K562 (cell line): ENCODE data around the gene ATXN7. TPM values are rescaled to one million over a fixed set of nuclear protein-coding genes. Genes with fewer than 3 reads are reported as not detected.

Source experiments
- ATAC-seq: fragments of 200-7000 bp; cut with Tn5 transposase; 3 replicates; pipeline ENCODE4 v1.9.1; 2020; ENCODE audit warnings: moderate library complexity
- BruUV-seq: library from RNA; stranded (reverse); fragments of 400-500 nt; replicated peaks from 2 replicates; lab custom pipeline; 2021; lab: Mats Ljungman, UMichigan
- CTCF ChIA-PET: fragments of 300-600 bp; formaldehyde crosslinking; extraction: SDS; loops from one replicate; lab custom pipeline; 2021; ENCODE audit warnings: low intra/inter-chr PET ratio; lab: Yijun Ruan, JAX
- POLR2A ChIA-PET: fragments of 300-600, 350-650 bp; sonication (Branson Sonifier 250); formaldehyde crosslinking; extraction: SDS; loops from one replicate; lab custom pipeline; 2021; ENCODE audit warnings: antibody characterized with exemption, inconsistent platforms; lab: Yijun Ruan, JAX
- DNase-seq, 4 experiments: peaks; one replicate each; pipeline versions ENCODE4 v3.0.0 to v3.0.0-alpha.2; 2011 to 2018; ENCODE audit warnings: low spot score in 3 of 4, mixed read lengths in 3 of 4; ENCODE audit errors: extremely low read depth in 1 of 4
- FAIRE-seq: peaks from 2 replicates; lab custom pipeline; 2011; peaks lifted over from hg19 to GRCh38; lab: Jason Lieb, UNC
- H2AFZ ChIP-seq: 2 replicates; pipeline ENCODE4 v1.6.0; 2011; ENCODE audit warnings: low read depth, low read length, control low read depth, inconsistent platforms
- H3K27ac ChIP-seq: fragments of 200-600 bp; 3 replicates; pipeline ENCODE4 v1.8.0; 2011; ENCODE audit warnings: low read depth, mild to moderate bottlenecking, control low read depth, inconsistent platforms, low read length, moderate library complexity, mixed read lengths; ENCODE audit errors: extremely low read depth
- H3K27me3 ChIP-seq, 2 experiments: fragments of 300-600 bp in 1 of 2; 2 replicates in 1 of 2; 3 replicates in 1 of 2; pipeline versions ENCODE4 v1.6.0 to v1.8.0; 2011; ENCODE audit warnings: inconsistent platforms in 2 of 2, low read length in 2 of 2, mild to moderate bottlenecking in 1 of 2, mixed read lengths in 1 of 2, moderate library complexity in 1 of 2; ENCODE audit not compliant: control insufficient read depth in 2 of 2, insufficient read depth in 2 of 2
- H3K36me3 ChIP-seq: fragments of 300-600 bp; 3 replicates; pipeline ENCODE4 v1.8.0; 2011; ENCODE audit warnings: mild to moderate bottlenecking, low read length, inconsistent platforms; ENCODE audit not compliant: control insufficient read depth, insufficient read depth
- H3K4me1 ChIP-seq, 2 experiments: fragments of 200-600 bp in 1 of 2; replicated peaks in 1 of 2; 2 replicates in 1 of 2; 3 replicates in 1 of 2; pipeline versions ENCODE4 v1.5.1 to v1.8.0; 2011; ENCODE audit warnings: inconsistent platforms in 2 of 2, low read length in 2 of 2, mild to moderate bottlenecking in 1 of 2, mixed read lengths in 1 of 2, moderate library complexity in 1 of 2; ENCODE audit not compliant: control insufficient read depth in 2 of 2, insufficient read depth in 2 of 2
- H3K4me2 ChIP-seq: 2 replicates; pipeline ENCODE4 v1.6.1; 2011; ENCODE audit warnings: low read length, control low read depth, inconsistent platforms, mixed read lengths; ENCODE audit not compliant: insufficient read depth
- H3K4me3 ChIP-seq: fragments of 200-600 bp; sonication (generic), shearing (Covaris generic); 2 replicates; pipeline ENCODE4 v1.5.1; 2016; ENCODE audit warnings: control low read depth, inconsistent platforms
- H3K79me2 ChIP-seq: fragments of 200-600 bp; 3 replicates; pipeline ENCODE4 v1.8.0; 2011; ENCODE audit warnings: low read length, inconsistent platforms; ENCODE audit not compliant: control insufficient read depth, insufficient read depth
- H3K9ac ChIP-seq, 2 experiments: 2 replicates each; pipeline versions ENCODE4 v1.6.0 to v1.6.1; 2011; ENCODE audit warnings: low read depth in 2 of 2, low read length in 2 of 2, control low read depth in 1 of 2, inconsistent platforms in 1 of 2, mild to moderate bottlenecking in 1 of 2, mixed read lengths in 1 of 2; ENCODE audit not compliant: insufficient read depth in 1 of 2
- H3K9me1 ChIP-seq: one replicate; pipeline ENCODE4 v1.6.0; 2011; ENCODE audit warnings: inconsistent platforms, mild to moderate bottlenecking, low read length, moderate library complexity; ENCODE audit not compliant: control insufficient read depth, insufficient read depth
- H3K9me3 ChIP-seq: replicated peaks from 2 replicates; pipeline ENCODE4 v1.5.1; 2011; ENCODE audit warnings: low read depth, low read length, inconsistent platforms; ENCODE audit not compliant: control insufficient read depth, insufficient read depth
- H4K20me1 ChIP-seq: replicated peaks from 2 replicates; pipeline ENCODE4 v1.6.1; 2011; ENCODE audit warnings: low read length, inconsistent platforms, mixed read lengths; ENCODE audit not compliant: control insufficient read depth, insufficient read depth
- ATF1 ChIP-seq, 2 experiments: fragments of 450-650 bp in 1 of 2; IDR thresholded peaks; 2 replicates each; pipeline ENCODE4 v1.6.1; 2016; ENCODE audit warnings: missing compliant biosample characterization in 1 of 2, missing genetic modification characterization in 1 of 2
- DLX4 ChIP-seq: fragments of 250-450 bp; sonication (Bioruptor Pico); IDR thresholded peaks from 2 replicates; pipeline ENCODE4 v1.6.1; 2021; ENCODE audit warnings: mild to moderate bottlenecking
- ETV6 ChIP-seq, 3 experiments: fragments of 150-350 bp in 1 of 3; sonication (generic) in 1 of 3; formaldehyde crosslinking in 1 of 3; IDR thresholded peaks; 2 replicates each; pipeline versions ENCODE4 v1.6.1 to v1.8.0; 2014 to 2022; ENCODE audit warnings: borderline replicate concordance in 2 of 3, low read depth in 2 of 3, antibody characterized with exemption in 1 of 3, low read length in 1 of 3, mild to moderate bottlenecking in 1 of 3, missing genetic modification reagents in 1 of 3
- HDAC3 ChIP-seq: fragments of 450-650 bp; IDR thresholded peaks from 2 replicates; pipeline ENCODE4 v1.6.1; 2018; ENCODE audit warnings: borderline replicate concordance, mild to moderate bottlenecking, moderate library complexity; ENCODE audit not compliant: partially characterized antibody
- IRF2 ChIP-seq: sonication (generic); formaldehyde crosslinking; IDR thresholded peaks from 2 replicates; pipeline ENCODE4 v1.8.1; 2022; ENCODE audit warnings: mild to moderate bottlenecking, missing genetic modification reagents
- KAT8 ChIP-seq: fragments of 450-650 bp; IDR thresholded peaks from 2 replicates; pipeline ENCODE4 v1.6.1; 2016; ENCODE audit warnings: low read depth, mild to moderate bottlenecking
- KLF16 ChIP-seq: IDR thresholded peaks from 2 replicates; pipeline ENCODE4 v1.6.1; 2016; ENCODE audit warnings: antibody characterized with exemption
- MCM7 ChIP-seq, 2 experiments: fragments of 450-650 bp; IDR thresholded peaks; 2 replicates each; pipeline ENCODE4 v1.6.1; 2016 to 2018
- MEF2D ChIP-seq: conservative IDR thresholded peaks from 2 replicates; pipeline ENCODE4 v1.6.1; 2016; ENCODE audit warnings: low read depth, missing genetic modification characterization, missing compliant biosample characterization
- NFE2 ChIP-seq: IDR thresholded peaks from 2 replicates; pipeline ENCODE4 v1.6.1; 2014; ENCODE audit warnings: antibody characterized with exemption, low read depth
- RBM25 ChIP-seq: fragments of 200-400 bp; formaldehyde crosslinking; IDR thresholded peaks from 2 replicates; pipeline ENCODE4 v1.6.1; 2018; ENCODE audit warnings: low read length, low read depth, moderate library complexity; ENCODE audit not compliant: severe bottlenecking
- TFAM ChIP-seq: fragments of 250-450 bp; sonication (Bioruptor Pico); conservative IDR thresholded peaks from 2 replicates; pipeline ENCODE4 v1.5.0; 2021; ENCODE audit warnings: mild to moderate bottlenecking, moderate library complexity
- ZNF232 ChIP-seq: sonication (generic); formaldehyde crosslinking; IDR thresholded peaks from 2 replicates; pipeline ENCODE4 v1.8.0; 2022; ENCODE audit warnings: mild to moderate bottlenecking, missing genetic modification reagents
- ZNF3 ChIP-seq: fragments of 250-450 bp; sonication (Bioruptor Pico); IDR thresholded peaks from 2 replicates; pipeline ENCODE4 v1.5.0; 2021; ENCODE audit warnings: mild to moderate bottlenecking, moderate library complexity
- ZNF354B ChIP-seq: fragments of 250-450 bp; sonication (Bioruptor Pico); IDR thresholded peaks from 2 replicates; pipeline ENCODE4 v1.4.0; 2020
- in situ Hi-C: fragments of 300-500 bp; cut with MboI; formaldehyde crosslinking; loops from 4 replicates; pipeline ENCODE4 v1.15.0; 2018; ENCODE audit warnings: inconsistent platforms, mixed read lengths
- intact Hi-C: fragments of 100-400 bp; cut with micrococcal nuclease; formaldehyde crosslinking; loops from 2 replicates; pipeline ENCODE4 v1.14.2; 2022
- polyA plus RNA-seq, 8 experiments: library from polyadenylated mRNA; depleted of rRNA in 4 of 8; stranded (reverse) in 5 of 8; unstranded in 3 of 8; fragments of >200 nt; fragmentation: Nextera tagmentation in 2 of 8; fragmentation: Illumina TruSeq in 1 of 8; extraction: Ambion mirVana in 2 of 8; extraction: Trizol in 1 of 8; gene quantifications; 2 replicates each; pipeline versions ENCODE4 v1.2.1 to v1.2.3, GENCODE V29; 2011 to 2014; ENCODE audit warnings: inconsistent platforms in 1 of 8, missing spikeins in 1 of 8
- total RNA-seq, 7 experiments: library from RNA; depleted of rRNA in 6 of 7; stranded (reverse); fragments of >200 nt in 6 of 7; fragmentation: Illumina TruSeq in 2 of 7; extraction: Trizol in 2 of 7; gene quantifications; 2 replicates each; pipeline versions ENCODE4 v1.2.1 to v1.2.3, GENCODE V29; 2011 to 2021; ENCODE audit warnings: low replicate concordance in 1 of 7
- TF ChIP-seq, protein P1 (sequence below): IDR thresholded peaks from 2 replicates; pipeline ENCODE4 v1.6.1; 2014; ENCODE audit warnings: antibody characterized with exemption
- TF ChIP-seq, protein P2 (sequence below): fragments of 250-450 bp; sonication (Bioruptor Pico); IDR thresholded peaks from 2 replicates; pipeline ENCODE4 v1.4.0; 2020

Gene ATXN7
- total and polyA plus RNA-seq, 9 of the 15 experiments (the other 6 are each of a cell fraction or from before 2014, with no cell fraction given), result 0.41 to 9.2 (median 6.7) TPM

DNA sequence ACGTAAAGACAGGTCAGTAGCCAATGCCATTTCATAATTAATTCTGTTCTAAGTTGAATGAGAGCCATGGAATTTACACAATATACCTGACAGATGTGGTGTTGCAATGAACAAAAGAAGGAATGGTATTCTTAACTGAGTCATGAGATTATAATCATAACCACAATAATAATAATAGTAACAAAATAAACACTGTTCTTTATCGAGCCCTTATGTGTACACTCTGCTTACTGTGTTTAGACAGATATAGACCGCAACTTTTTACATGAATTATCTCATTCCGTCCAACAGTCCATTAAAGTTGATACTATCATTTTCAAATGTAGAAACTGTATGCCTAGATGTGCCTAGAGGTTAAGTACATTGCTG lies 76.7 kb downstream of the ATXN7 start (continued):
- TF ChIP-seq RBM25 (no peak), ZNF3 (CRISPR knock-in tag) (no peak), KAT8 (no peak), NFE2 (no peak), KLF16 (peak; percentile 62; the same call in 1 of the 2 replicates), MEF2D (tag) (peak; percentile 80)
- TF ChIP-seq, protein P1, sequence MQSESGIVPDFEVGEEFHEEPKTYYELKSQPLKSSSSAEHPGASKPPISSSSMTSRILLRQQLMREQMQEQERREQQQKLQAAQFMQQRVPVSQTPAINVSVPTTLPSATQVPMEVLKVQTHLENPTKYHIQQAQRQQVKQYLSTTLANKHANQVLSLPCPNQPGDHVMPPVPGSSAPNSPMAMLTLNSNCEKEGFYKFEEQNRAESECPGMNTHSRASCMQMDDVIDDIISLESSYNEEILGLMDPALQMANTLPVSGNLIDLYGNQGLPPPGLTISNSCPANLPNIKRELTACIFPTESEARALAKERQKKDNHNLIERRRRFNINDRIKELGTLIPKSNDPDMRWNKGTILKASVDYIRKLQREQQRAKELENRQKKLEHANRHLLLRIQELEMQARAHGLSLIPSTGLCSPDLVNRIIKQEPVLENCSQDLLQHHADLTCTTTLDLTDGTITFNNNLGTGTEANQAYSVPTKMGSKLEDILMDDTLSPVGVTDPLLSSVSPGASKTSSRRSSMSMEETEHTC, result no peak

- peaks cover 30% of the 10 kb centered on the region for H3K79me2 ChIP-seq
- no peaks in the 10 kb centered on the region for H3K27me3 ChIP-seq
- FAIRE-seq (no peak), ATAC-seq (no peak), DNase-seq (no peak)
- no peak overlapping the region for H3K4me2 ChIP-seq
- no peak overlapping the region for H3K27ac ChIP-seq
- no TSS peak for BruUV-seq
- H3K9ac ChIP-seq, result no peak overlapping the region
- in situ Hi-C loops, result no loop called here
- 0 out of 2 replicates have a peak, but pooled peaks cover 6% of the 10 kb centered on the region for H4K20me1 ChIP-seq
- no peak overlapping the region for H3K4me3 ChIP-seq
- CTCF ChIA-PET, result no interaction called here
- H2AFZ ChIP-seq, result no peak overlapping the region
- H3K36me3 ChIP-seq, result peaks cover 11% of the 10 kb centered on the region; the same call in 1 of the 3 replicates
- POLR2A ChIA-PET, result no interaction called here
- intact Hi-C loops, result no loop called here
- TF ChIP-seq, protein P2, sequence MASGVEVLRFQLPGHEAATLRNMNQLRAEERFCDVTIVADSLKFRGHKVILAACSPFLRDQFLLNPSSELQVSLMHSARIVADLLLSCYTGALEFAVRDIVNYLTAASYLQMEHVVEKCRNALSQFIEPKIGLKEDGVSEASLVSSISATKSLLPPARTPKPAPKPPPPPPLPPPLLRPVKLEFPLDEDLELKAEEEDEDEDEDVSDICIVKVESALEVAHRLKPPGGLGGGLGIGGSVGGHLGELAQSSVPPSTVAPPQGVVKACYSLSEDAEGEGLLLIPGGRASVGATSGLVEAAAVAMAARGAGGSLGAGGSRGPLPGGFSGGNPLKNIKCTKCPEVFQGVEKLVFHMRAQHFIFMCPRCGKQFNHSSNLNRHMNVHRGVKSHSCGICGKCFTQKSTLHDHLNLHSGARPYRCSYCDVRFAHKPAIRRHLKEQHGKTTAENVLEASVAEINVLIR (CRISPR knock-in tag), result no peak
- no peak for TF ChIP-seq DLX4 (CRISPR knock-in tag)
- TF ChIP-seq MCM7 (IDR thresholded peaks at IDR 0.05), result no peak
- TF ChIP-seq ETV6 (IDR thresholded peaks at IDR 0.05; ENCODE audit: borderline replicate concordance in 1 of 2, low read depth in 2 of 2, low read length in 1 of 2), result no peak
- TF ChIP-seq ETV6 (CRISPR knock-in tag; IDR thresholded peaks at IDR 0.05; ENCODE audit: borderline replicate concordance), result no peak
- no peak for TF ChIP-seq ZNF354B (CRISPR knock-in tag)
- TF ChIP-seq ATF1 (CRISPR knock-in tag; IDR thresholded peaks at IDR 0.05), result no peak
- no peak for TF ChIP-seq ATF1 (tag; IDR thresholded peaks at IDR 0.05)
- no peak for TF ChIP-seq IRF2 (CRISPR knock-in tag)
- no peak for TF ChIP-seq TFAM (CRISPR knock-in tag)
- no peak for TF ChIP-seq HDAC3
- TF ChIP-seq ZNF232 (CRISPR knock-in tag), result no peak
- H3K9me1 ChIP-seq, result no peaks in the 10 kb centered on the region
- peaks cover 0 to 11% of the 10 kb centered on the region in 2 experiments; a peak in 3 of 5 replicates for H3K4me1 ChIP-seq
- no peaks in the 10 kb centered on the region for H3K9me3 ChIP-seq
Measured at GRCh38 chr3:63942528-63942927, 78.9 kb downstream of the ATXN7 start.
